AG04449 (cell line): ENCODE data around the gene HIVEP3.
"Not testable (repeated sequence)": the region's sequence is repeated elsewhere in the genome, so short reads cannot be mapped to it uniquely, and the experiment has no call there.

Experiments used
- CTCF ChIA-PET: fragments of 350-600 bp; formaldehyde crosslinking; extraction: SDS; loops from one replicate; lab custom pipeline; 2021; ENCODE audit warnings: antibody characterized with exemption; lab: Yijun Ruan, JAX
- POLR2A ChIA-PET: fragments of 400-600, 350-600 bp; formaldehyde crosslinking; extraction: SDS; loops from one replicate; lab custom pipeline; 2020; ENCODE audit warnings: antibody characterized with exemption, inconsistent platforms; lab: Yijun Ruan, JAX
- DNase-seq: peaks from one replicate; pipeline ENCODE4 v3.0.0-alpha.2; 2010; ENCODE audit warnings: low read depth, low spot score
- H3K4me3 ChIP-seq: 2 replicates; pipeline ENCODE4 v1.5.1; 2011; ENCODE audit warnings: low read depth, mild to moderate bottlenecking, control low read depth, low read length
- TF ChIP-seq, protein P1 (sequence below): IDR thresholded peaks from one replicate; pipeline ENCODE4 v1.5.1; 2011; ENCODE audit warnings: mild to moderate bottlenecking, moderate library complexity, low read length, control low read depth, inconsistent platforms; ENCODE audit not compliant: insufficient read depth; ENCODE audit errors: missing control alignments

Gene HIVEP3

DNA sequence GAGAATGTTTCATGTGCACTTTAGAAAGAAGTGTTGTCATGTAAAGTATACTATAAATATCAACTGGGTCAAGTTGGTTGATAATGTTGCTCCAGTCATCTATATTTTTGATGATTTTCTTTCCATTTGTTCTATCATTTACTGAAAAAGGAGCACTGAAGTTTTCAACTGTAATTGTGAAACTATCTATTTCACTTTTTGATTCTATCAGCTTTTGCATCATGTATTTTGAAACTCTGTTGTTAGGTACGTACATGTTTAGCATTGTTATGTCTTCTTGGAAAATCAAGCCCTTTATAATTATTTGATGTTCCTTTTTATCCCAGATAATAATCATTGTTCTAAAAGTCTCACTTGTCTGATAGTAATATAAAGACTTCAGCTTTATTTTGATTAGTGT lies 14.4 kb upstream of the HIVEP3 start:
- DNase-seq = no peak
- no peak overlapping the region for H3K4me3 ChIP-seq
- CTCF ChIA-PET = no interaction called here
- POLR2A ChIA-PET = no interaction called here
- TF ChIP-seq, protein P1, sequence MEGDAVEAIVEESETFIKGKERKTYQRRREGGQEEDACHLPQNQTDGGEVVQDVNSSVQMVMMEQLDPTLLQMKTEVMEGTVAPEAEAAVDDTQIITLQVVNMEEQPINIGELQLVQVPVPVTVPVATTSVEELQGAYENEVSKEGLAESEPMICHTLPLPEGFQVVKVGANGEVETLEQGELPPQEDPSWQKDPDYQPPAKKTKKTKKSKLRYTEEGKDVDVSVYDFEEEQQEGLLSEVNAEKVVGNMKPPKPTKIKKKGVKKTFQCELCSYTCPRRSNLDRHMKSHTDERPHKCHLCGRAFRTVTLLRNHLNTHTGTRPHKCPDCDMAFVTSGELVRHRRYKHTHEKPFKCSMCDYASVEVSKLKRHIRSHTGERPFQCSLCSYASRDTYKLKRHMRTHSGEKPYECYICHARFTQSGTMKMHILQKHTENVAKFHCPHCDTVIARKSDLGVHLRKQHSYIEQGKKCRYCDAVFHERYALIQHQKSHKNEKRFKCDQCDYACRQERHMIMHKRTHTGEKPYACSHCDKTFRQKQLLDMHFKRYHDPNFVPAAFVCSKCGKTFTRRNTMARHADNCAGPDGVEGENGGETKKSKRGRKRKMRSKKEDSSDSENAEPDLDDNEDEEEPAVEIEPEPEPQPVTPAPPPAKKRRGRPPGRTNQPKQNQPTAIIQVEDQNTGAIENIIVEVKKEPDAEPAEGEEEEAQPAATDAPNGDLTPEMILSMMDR = no peak

DNA sequence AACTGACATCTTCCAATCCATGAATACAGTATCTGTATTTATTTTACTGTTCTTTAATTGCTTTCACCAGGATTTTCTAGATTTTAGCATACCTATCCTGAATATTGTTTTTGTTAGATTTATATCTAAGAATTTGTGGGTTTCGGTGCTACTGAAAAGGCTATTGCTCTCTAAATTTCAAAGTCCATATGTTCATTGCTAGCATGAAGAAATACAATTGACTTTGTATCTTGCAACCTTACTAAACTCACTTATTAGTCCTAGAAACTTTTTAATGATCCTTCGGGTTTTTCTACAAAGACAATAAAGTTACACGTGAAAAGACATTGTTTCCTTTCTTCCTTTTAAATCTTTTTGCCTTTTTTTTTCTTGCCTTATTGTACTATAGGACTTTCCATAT lies 12.9 kb upstream of the HIVEP3 start:
- no peak for DNase-seq
- TF ChIP-seq, protein P1 = no peak
- H3K4me3 ChIP-seq = no peak overlapping the region
- CTCF ChIA-PET = no interaction called here
- POLR2A ChIA-PET = no interaction called here

DNA sequence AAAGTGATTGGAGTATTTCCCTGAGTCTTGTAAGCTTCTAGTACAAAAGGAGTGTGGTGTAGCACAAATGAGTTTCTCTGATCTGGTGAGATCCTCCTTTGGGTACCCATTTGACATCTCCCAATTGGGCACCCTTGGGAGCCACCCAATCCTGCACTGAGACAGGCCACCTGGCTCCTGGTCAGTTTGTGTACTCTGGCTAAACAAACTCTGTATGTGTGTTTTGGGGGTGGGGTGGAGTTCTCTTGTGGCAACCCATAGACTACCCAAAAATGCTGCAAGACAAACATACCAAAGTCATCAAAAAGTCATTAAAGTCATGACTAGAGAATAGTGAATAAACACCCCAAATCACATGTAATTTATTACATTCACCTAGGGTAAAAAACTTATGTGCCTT lies 8.4 kb upstream of the HIVEP3 start:
- no peak overlapping the region for H3K4me3 ChIP-seq
- ChIA-PET POLR2A (no interaction called here), CTCF (interaction anchor here (1.5 kb wide), 1 partner anchor 10 kb away, joined by 5 read pairs; no protein-coding TSS in a partner anchor)
- TF ChIP-seq, protein P1 = no peak
- DNase-seq = no peak

GRCh38 chr1:41925712-41926111 lies 7.0 kb upstream of the HIVEP3 start:
- H3K4me3 ChIP-seq = no peak overlapping the region
- CTCF ChIA-PET = interaction anchor here (1.0 to 1.5 kb wide), 2 partner anchors 8 to 10 kb away, joined by 4 to 5 read pairs; no protein-coding TSS in a partner anchor
- TF ChIP-seq, protein P1 = no peak
- DNase-seq = no peak
- POLR2A ChIA-PET = no interaction called here

DNA sequence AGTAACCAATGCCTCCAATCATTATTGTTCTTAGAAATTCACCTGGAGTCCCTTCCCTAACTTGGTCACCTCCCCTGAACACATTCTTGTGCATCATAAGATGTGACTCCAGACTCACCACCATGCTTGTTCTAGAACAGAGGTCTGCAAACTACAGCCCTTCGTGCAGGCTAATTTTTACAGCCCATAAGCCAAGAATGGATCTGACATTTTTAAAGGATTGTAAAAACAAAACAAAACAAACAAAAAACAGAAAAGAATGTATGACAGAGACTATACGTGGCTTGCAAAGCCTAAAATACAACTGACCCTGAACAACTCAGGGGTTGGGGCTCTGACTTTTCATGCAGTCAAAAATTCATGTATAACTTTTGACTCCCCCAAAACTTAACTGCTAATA lies 6.2 kb upstream of the HIVEP3 start:
- no peak overlapping the region for H3K4me3 ChIP-seq
- TF ChIP-seq, protein P1 = no peak
- CTCF ChIA-PET = no interaction called here
- POLR2A ChIA-PET = no interaction called here
- DNase-seq = no peak

DNA sequence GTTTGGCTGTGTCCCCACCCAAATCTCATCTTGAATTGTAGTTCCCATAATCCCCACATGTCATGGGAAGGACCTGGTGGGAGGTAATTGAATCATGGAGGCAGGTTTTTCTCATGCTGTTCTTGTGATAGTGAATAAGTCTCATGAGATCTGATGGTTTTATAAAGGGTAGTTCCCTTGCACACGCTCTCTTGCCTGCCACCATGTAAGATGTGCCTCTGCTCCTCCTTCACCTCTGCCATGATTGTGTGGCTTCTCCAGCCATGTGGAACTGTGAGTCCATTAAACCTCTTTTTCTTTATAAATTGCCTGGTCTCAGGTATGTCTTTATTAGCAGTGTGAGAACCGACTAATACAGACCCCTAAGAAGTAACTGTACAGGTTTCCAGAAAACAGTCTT lies 2.5 kb upstream of the HIVEP3 start:
- POLR2A ChIA-PET, H3K4me3 ChIP-seq, CTCF ChIA-PET, DNase-seq: not testable (repeated sequence)

GRCh38 chr1:41920658-41921057 lies 1.9 kb upstream of the HIVEP3 start:
- TF ChIP-seq, protein P1 = no peak
- ChIA-PET POLR2A (no interaction called here), CTCF (interaction anchor here (1.7 kb wide), 1 partner anchor 253 kb away, joined by 5 read pairs; no protein-coding TSS in a partner anchor)
- H3K4me3 ChIP-seq = no peak overlapping the region
- no peak for DNase-seq
